Neuronal stem cell (in vitro differentiated cells): Measurements from ENCODE around the gene SEC14L3.

Experiments
- DNase-seq: peaks from one replicate; pipeline ENCODE4 v3.0.0-alpha.2; 2013; ENCODE audit warnings: low spot score
- H2AFZ ChIP-seq: one replicate; pipeline ENCODE4 v1.6.1; 2013; ENCODE audit warnings: mild to moderate bottlenecking, low read length, inconsistent platforms
- H2AK5ac ChIP-seq: 2 replicates; pipeline ENCODE4 v1.6.1; 2013; ENCODE audit warnings: low read depth, mild to moderate bottlenecking, inconsistent platforms, low read length, moderate library complexity, mixed read lengths
- H2BK120ac ChIP-seq: 2 replicates; pipeline ENCODE4 v1.6.1; 2013; ENCODE audit warnings: low read depth, mild to moderate bottlenecking, inconsistent platforms, low read length, moderate library complexity, mixed read lengths
- H2BK12ac ChIP-seq: one replicate; pipeline ENCODE4 v1.6.1; 2013; ENCODE audit warnings: low read length, inconsistent platforms
- H2BK15ac ChIP-seq: 2 replicates; pipeline ENCODE4 v1.6.1; 2013; ENCODE audit warnings: mild to moderate bottlenecking, low read length, inconsistent platforms, mixed read lengths
- H2BK5ac ChIP-seq: one replicate; pipeline ENCODE4 v1.6.1; 2013; ENCODE audit warnings: inconsistent platforms, mild to moderate bottlenecking, low read length, moderate library complexity
- H3K14ac ChIP-seq: one replicate; pipeline ENCODE4 v1.6.1; 2013; ENCODE audit warnings: low read length, inconsistent platforms
- H3K18ac ChIP-seq: 2 replicates; pipeline ENCODE4 v1.6.1; 2013; ENCODE audit warnings: low read length, inconsistent platforms
- H3K23ac ChIP-seq: 2 replicates; pipeline ENCODE4 v1.6.1; 2013; ENCODE audit warnings: low read depth, mild to moderate bottlenecking, mixed read lengths, low read length, inconsistent platforms; ENCODE audit not compliant: poor library complexity
- H3K27ac ChIP-seq: replicated peaks from 3 replicates; pipeline ENCODE4 v1.5.1; 2013; ENCODE audit warnings: low read length, inconsistent platforms
- H3K27me3 ChIP-seq, 3 experiments: 2 replicates each; pipeline ENCODE4 v1.6.1; 2013; ENCODE audit warnings: low read length in 3 of 3, mild to moderate bottlenecking in 2 of 3, inconsistent platforms in 1 of 3, low read depth in 1 of 3, mixed read lengths in 1 of 3, moderate library complexity in 1 of 3; ENCODE audit not compliant: control insufficient read depth in 3 of 3, insufficient read depth in 3 of 3
- H3K36me3 ChIP-seq, 2 donors: replicated peaks in 1 of 2; 2 replicates each; pipeline ENCODE4 v1.6.1; 2013; ENCODE audit warnings: low read length in 2 of 2; ENCODE audit not compliant: control insufficient read depth in 2 of 2, insufficient read depth in 2 of 2
- H3K4ac ChIP-seq: 2 replicates; pipeline ENCODE4 v1.6.1; 2013; ENCODE audit warnings: inconsistent platforms, mild to moderate bottlenecking, low read length, moderate library complexity
- H3K4me1 ChIP-seq, 2 donors: 1 replicate in 1 of 2; 2 replicates in 1 of 2; pipeline ENCODE4 v1.6.1; 2013; ENCODE audit warnings: low read length in 2 of 2, low read depth in 1 of 2; ENCODE audit not compliant: control insufficient read depth in 2 of 2, insufficient read depth in 1 of 2
- H3K4me2 ChIP-seq: one replicate; pipeline ENCODE4 v1.6.1; 2013; ENCODE audit warnings: mild to moderate bottlenecking, low read length, inconsistent platforms; ENCODE audit not compliant: insufficient read depth, poor library complexity, severe bottlenecking
- H3K4me3 ChIP-seq, 2 donors: 2 replicates each; pipeline ENCODE4 v1.5.1; 2013; ENCODE audit warnings: low read length in 2 of 2, mild to moderate bottlenecking in 2 of 2, inconsistent platforms in 1 of 2, moderate library complexity in 1 of 2
- H3K79me1 ChIP-seq: one replicate; pipeline ENCODE4 v1.6.1; 2013; ENCODE audit warnings: low read depth, mild to moderate bottlenecking, inconsistent platforms, low read length, moderate library complexity
- H3K9ac ChIP-seq: one replicate; pipeline ENCODE4 v1.6.1; 2013; ENCODE audit warnings: mild to moderate bottlenecking, low read depth, low read length, inconsistent platforms; ENCODE audit not compliant: poor library complexity
- H3K9me3 ChIP-seq, 2 donors: replicated peaks in 1 of 2; 2 replicates each; pipeline versions ENCODE3 to v1.6.1; 2013; ENCODE audit warnings: low read length in 2 of 2, mild to moderate bottlenecking in 2 of 2, inconsistent platforms in 1 of 2, low read depth in 1 of 2, mixed read lengths in 1 of 2, moderate library complexity in 1 of 2; ENCODE audit not compliant: control insufficient read depth in 2 of 2, insufficient read depth in 1 of 2
- H4K8ac ChIP-seq: one replicate; pipeline ENCODE4 v1.6.1; 2013; ENCODE audit warnings: low read depth, mild to moderate bottlenecking, inconsistent platforms, low read length, moderate library complexity
- H4K91ac ChIP-seq: one replicate; pipeline ENCODE4 v1.6.1; 2013; ENCODE audit warnings: low read length, low read depth, mild to moderate bottlenecking, inconsistent platforms; ENCODE audit not compliant: poor library complexity
- WGBS, 2 donors: extraction: QIAGEN DNeasy Blood & Tissue Kit; methylation state at CpG; one replicate each; pipeline ENCODE4 v1.1.7; 2013; ENCODE audit warnings: missing lambda C conversion rate in 2 of 2, mixed read lengths in 1 of 2; ENCODE audit not compliant: insufficient read length in 2 of 2, insufficient replicate concordance in 1 of 2; ENCODE audit errors: extremely low coverage in 2 of 2; 5-methylcytosine and 5-hydroxymethylcytosine counted together

Gene SEC14L3

GRCh38 chr22:30416837-30417236, 55.0 kb downstream of the SEC14L3 start:
- no peak for DNase-seq
- no peak overlapping the region for H3K27ac ChIP-seq
- H2BK120ac ChIP-seq: no peak overlapping the region
- H3K4me2 ChIP-seq: no peak overlapping the region
- no CpG with 5 or more reads among the region's 1 CpG for WGBS, 2 donors
- peaks cover 0 to 13% of the 10 kb centered on the region in 2 donors for H3K4me1 ChIP-seq
- H3K4me3 ChIP-seq: no peak overlapping the region
- no peak overlapping the region for H2BK5ac ChIP-seq
- no peaks in the 10 kb centered on the region for H3K79me1 ChIP-seq
- H4K91ac ChIP-seq: no peak overlapping the region
- peaks cover 4 to 52% of the 10 kb centered on the region in 2 donors for H3K36me3 ChIP-seq
- H3K27me3 ChIP-seq: no peaks in the 10 kb centered on the region
- no peak overlapping the region for H3K9ac ChIP-seq
- H3K4ac ChIP-seq: no peak overlapping the region
- H3K14ac ChIP-seq: no peak overlapping the region
- no peak overlapping the region for H3K18ac ChIP-seq
- no peak overlapping the region for H3K23ac ChIP-seq
- H2BK12ac ChIP-seq: no peak overlapping the region
- H4K8ac ChIP-seq: no peak overlapping the region
- H3K9me3 ChIP-seq: no peaks in the 10 kb centered on the region
- H2AK5ac ChIP-seq: no peak overlapping the region
- no peak overlapping the region for H2AFZ ChIP-seq
- H2BK15ac ChIP-seq: no peak overlapping the region

- no peak overlapping the region for H2AFZ ChIP-seq
- H3K27ac ChIP-seq: no peak overlapping the region
- no peak overlapping the region for H3K4me3 ChIP-seq
- no peaks in the 10 kb centered on the region for H3K9me3 ChIP-seq
- H2BK12ac ChIP-seq: no peak overlapping the region
- no peaks in the 10 kb centered on the region for H3K27me3 ChIP-seq
- H3K4me2 ChIP-seq: no peak overlapping the region
- peaks cover 4 to 50% of the 10 kb centered on the region in 2 donors for H3K36me3 ChIP-seq
- H2BK15ac ChIP-seq: no peak overlapping the region
- no peak overlapping the region for H3K4ac ChIP-seq
- no peak for DNase-seq
- H3K23ac ChIP-seq: no peak overlapping the region
- H2BK5ac ChIP-seq: no peak overlapping the region
- H3K18ac ChIP-seq: no peak overlapping the region
- no peak overlapping the region for H3K14ac ChIP-seq
- no peak overlapping the region for H2AK5ac ChIP-seq
- no peak overlapping the region for H2BK120ac ChIP-seq
- no peak overlapping the region for H3K9ac ChIP-seq
- no peaks in the 10 kb centered on the region for H3K79me1 ChIP-seq
- H4K8ac ChIP-seq: no peak overlapping the region
- WGBS, 2 donors: no CpG with 5 or more reads among the region's 2 CpGs
- peaks cover 0 to 9% of the 10 kb centered on the region in 2 donors for H3K4me1 ChIP-seq
- H4K91ac ChIP-seq: no peak overlapping the region
Observed at GRCh38 chr22:30416403-30416802, 55.4 kb downstream of the SEC14L3 start.

GRCh38 chr22:30414525-30415047, 57.2 kb downstream of the SEC14L3 start:
- WGBS, 2 donors: no CpG with 5 or more reads among the region's 4 CpGs

GRCh38 chr22:30413745-30414524, 57.9 kb downstream of the SEC14L3 start:
- Histone ChIP-seq H2BK5ac (no peak overlapping the region), H3K4me1 (no peaks in the 10 kb centered on the region), H3K79me1 (no peaks in the 10 kb centered on the region), H3K36me3 (peaks cover 4 to 45% of the 10 kb centered on the region in 2 donors), H2AK5ac (no peak overlapping the region), H3K4ac (no peak overlapping the region), H4K8ac (no peak overlapping the region), H3K27me3 (no peaks in the 10 kb centered on the region), H2AFZ (no peak overlapping the region), H2BK120ac (no peak overlapping the region), H3K27ac (no peak overlapping the region), H3K4me3 (no peak overlapping the region), H2BK12ac (no peak overlapping the region), H3K18ac (no peak overlapping the region), H4K91ac (no peak overlapping the region), H3K14ac (no peak overlapping the region), H3K9me3 (no peaks in the 10 kb centered on the region), H3K4me2 (no peak overlapping the region), H3K9ac (no peak overlapping the region), H2BK15ac (no peak overlapping the region), H3K23ac (no peak overlapping the region)
- DNase-seq: no peak
- WGBS, 2 donors: no CpG with 5 or more reads among the region's 5 CpGs

More at GRCh38 chr22:30414525-30415047, 57.2 kb downstream of the SEC14L3 start:
- Histone ChIP-seq H2BK15ac (no peak overlapping the region), H3K14ac (no peak overlapping the region), H4K8ac (no peak overlapping the region), H2BK12ac (no peak overlapping the region), H3K9ac (no peak overlapping the region), H3K18ac (no peak overlapping the region), H2AFZ (no peak overlapping the region), H3K23ac (no peak overlapping the region), H3K4me2 (no peak overlapping the region), H3K4me1 (no peaks in the 10 kb centered on the region), H3K27me3 (no peaks in the 10 kb centered on the region), H3K27ac (no peak overlapping the region), H3K36me3 (peaks cover 4 to 44% of the 10 kb centered on the region in 2 donors), H2BK5ac (no peak overlapping the region), H2AK5ac (no peak overlapping the region), H3K4ac (no peak overlapping the region), H4K91ac (no peak overlapping the region), H3K9me3 (no peaks in the 10 kb centered on the region), H3K4me3 (no peak overlapping the region), H3K79me1 (no peaks in the 10 kb centered on the region), H2BK120ac (no peak overlapping the region)
- no peak for DNase-seq
